ENCODE measurements around the gene SH3TC1.

The SH3TC1 gene

GRCh38 chr4:8198906-8199593 is at the start of gene SH3TC1:
Gene SH3TC1 (plus strand): TSS chr4:8199290. CDS start chr4:8205195, 5,905 bp downstream.
- peak; percentile 98 for DNase-seq

GRCh38 chr4:8149664-8150063 is 49.4 kb upstream of the SH3TC1 start:
- no peak for DNase-seq

GRCh38 chr4:8150152-8151090 is 48.7 kb upstream of the SH3TC1 start:
- DNase-seq = no peak

GRCh38 chr4:8151165-8151650 is 47.9 kb upstream of the SH3TC1 start:
- DNase-seq = no peak

- no peak for DNase-seq
These were observed 46.8 kb upstream of the SH3TC1 start for GRCh38 chr4:8152090-8152864.

GRCh38 chr4:8152865-8153257 is 46.2 kb upstream of the SH3TC1 start:
- DNase-seq = no peak

GRCh38 chr4:8153441-8153840 is 45.6 kb upstream of the SH3TC1 start:
- DNase-seq = no peak

GRCh38 chr4:8155048-8155447 is 44.0 kb upstream of the SH3TC1 start:
- no peak for DNase-seq

GRCh38 chr4:8155660-8156421 is 43.2 kb upstream of the SH3TC1 start:
- DNase-seq = no peak

GRCh38 chr4:8156617-8157016 is 42.5 kb upstream of the SH3TC1 start:
- DNase-seq = no peak

- peak; percentile 41 for DNase-seq
These were observed 41.6 kb upstream of the SH3TC1 start for GRCh38 chr4:8157496-8157895.

- DNase-seq = peak; percentile 74
These were observed 41.0 kb upstream of the SH3TC1 start for GRCh38 chr4:8157944-8158709.

- DNase-seq = peak; percentile 99
These were observed 40.2 kb upstream of the SH3TC1 start, which contains the start of gene ABLIM2 for GRCh38 chr4:8158710-8159536. Gene ABLIM2 (minus strand): TSS chr4:8158813. CDS start chr4:8158689, 124 bp downstream.

GRCh38 chr4:8159537-8160232 is 39.4 kb upstream of the SH3TC1 start:
- DNase-seq = no peak

- DNase-seq = peak; percentile 29
These were observed 38.9 kb upstream of the SH3TC1 start for GRCh38 chr4:8160233-8160560.

GRCh38 chr4:8160572-8160971 is 38.5 kb upstream of the SH3TC1 start:
- DNase-seq = no peak

- DNase-seq = peak; percentile 37
These were observed 36.5 kb upstream of the SH3TC1 start for GRCh38 chr4:8162625-8163024.

GRCh38 chr4:8163026-8163425 is 36.1 kb upstream of the SH3TC1 start:
- DNase-seq = no peak

- no peak for DNase-seq
These were observed 35.5 kb upstream of the SH3TC1 start for GRCh38 chr4:8163436-8164193.

Measured in DMS53 (cell line).